ENCODE measurements around the gene LMTK3. TPM values are rescaled to one million over a fixed set of nuclear protein-coding genes. Genes with fewer than 3 reads are reported as not detected.
A peak's percentile ranks its signal among the peaks of the same experiment; 100 is the strongest.

The LMTK3 gene
- total and polyA plus RNA-seq, 2 experiments from 2014 or later = 1.3 to 3.7 TPM

GRCh38 chr19:48498595-48499311 is 12.9 kb downstream of the LMTK3 start:
- Histone ChIP-seq H3K9me3 (ENCODE audit: low read depth) (no peaks in the 10 kb centered on the region), H4K20me1 (ENCODE audit: insufficient read depth, poor library complexity, severe bottlenecking) (no peaks in the 10 kb centered on the region), H3K36me3 (replicated peaks; ENCODE audit: insufficient read depth, low read depth) (no peaks in the 10 kb centered on the region), H3K27me3 (no peaks in the 10 kb centered on the region), H3K79me2 (peaks cover 7% of the 10 kb centered on the region), H2AFZ (no peak overlapping the region), H3K4me3 (no peak overlapping the region), H3K27ac (no peak overlapping the region), H3K9me2 (replicated peaks; ENCODE audit: insufficient read depth) (no peaks in the 10 kb centered on the region), H3K4me1 (ENCODE audit: insufficient read depth) (peaks cover 3% of the 10 kb centered on the region), H3K4me2 (no peak overlapping the region)
- TF ChIP-seq CTCF (IDR thresholded peaks at IDR 0.05; ENCODE audit: poor library complexity) (no peak), EZH2phosphoT487 (IDR thresholded peaks at IDR 0.05; ENCODE audit: low read depth, severe bottlenecking, unreplicated experiment) (no peak), EZH2 (IDR thresholded peaks at IDR 0.05; ENCODE audit: borderline replicate concordance) (no peak)
- DNase-seq (ENCODE audit: low spot score) = peak; percentile 10
- WGBS (ENCODE audit: low lambda C conversion rate, missing lambda C conversion rate) = 92% methylated on average over 11 of the region's 59 CpGs

- DNase-seq (ENCODE audit: low spot score) = peak; percentile 5
- WGBS (ENCODE audit: low lambda C conversion rate, missing lambda C conversion rate) = 94% methylated on average over 32 of the region's 46 CpGs
- H3K4me3 ChIP-seq = no peak overlapping the region
- TF ChIP-seq EZH2phosphoT487 (IDR thresholded peaks at IDR 0.05; ENCODE audit: low read depth, severe bottlenecking, unreplicated experiment) (no peak), CTCF (IDR thresholded peaks at IDR 0.05; ENCODE audit: poor library complexity) (no peak), EZH2 (IDR thresholded peaks at IDR 0.05; ENCODE audit: borderline replicate concordance) (no peak)
- H3K27me3 ChIP-seq = no peaks in the 10 kb centered on the region
- no peak overlapping the region for H3K27ac ChIP-seq
- no peak overlapping the region for H2AFZ ChIP-seq
- no peaks in the 10 kb centered on the region for H3K9me2 ChIP-seq (replicated peaks; ENCODE audit: insufficient read depth)
- peaks cover 7% of the 10 kb centered on the region for H3K79me2 ChIP-seq
- no peaks in the 10 kb centered on the region for H3K36me3 ChIP-seq (replicated peaks; ENCODE audit: insufficient read depth, low read depth)
- no peak overlapping the region for H3K4me2 ChIP-seq
- H4K20me1 ChIP-seq (ENCODE audit: insufficient read depth, poor library complexity, severe bottlenecking) = no peaks in the 10 kb centered on the region
- no peaks in the 10 kb centered on the region for H3K9me3 ChIP-seq (ENCODE audit: low read depth)
- peaks cover 3% of the 10 kb centered on the region for H3K4me1 ChIP-seq (ENCODE audit: insufficient read depth)
These were observed 13.7 kb downstream of the LMTK3 start for GRCh38 chr19:48497728-48498594.

- H3K4me2 ChIP-seq = no peak overlapping the region
- H3K36me3 ChIP-seq (replicated peaks; ENCODE audit: insufficient read depth, low read depth) = no peaks in the 10 kb centered on the region
- WGBS (ENCODE audit: low lambda C conversion rate, missing lambda C conversion rate) = 87% methylated on average over 35 of the region's 45 CpGs
- no peak overlapping the region for H2AFZ ChIP-seq
- H3K27ac ChIP-seq = no peak overlapping the region
- no peaks in the 10 kb centered on the region for H3K27me3 ChIP-seq
- TF ChIP-seq EZH2 (IDR thresholded peaks at IDR 0.05; ENCODE audit: borderline replicate concordance) (no peak), CTCF (IDR thresholded peaks at IDR 0.05; ENCODE audit: poor library complexity) (no peak), EZH2phosphoT487 (IDR thresholded peaks at IDR 0.05; ENCODE audit: low read depth, severe bottlenecking, unreplicated experiment) (no peak)
- no peaks in the 10 kb centered on the region for H3K9me3 ChIP-seq (ENCODE audit: low read depth)
- H3K9me2 ChIP-seq (replicated peaks; ENCODE audit: insufficient read depth) = no peaks in the 10 kb centered on the region
- peaks cover 7% of the 10 kb centered on the region for H3K79me2 ChIP-seq
- no peak for DNase-seq (ENCODE audit: low spot score)
- H3K4me1 ChIP-seq (ENCODE audit: insufficient read depth) = no peaks in the 10 kb centered on the region
- H4K20me1 ChIP-seq (ENCODE audit: insufficient read depth, poor library complexity, severe bottlenecking) = no peaks in the 10 kb centered on the region
- H3K4me3 ChIP-seq = no peak overlapping the region
These were observed 14.5 kb downstream of the LMTK3 start for GRCh38 chr19:48496959-48497727.

Data from hepatocyte (in vitro differentiated cells).